Keratinocyte (primary cell): Measurements from ENCODE around the gene MDGA2. TPM values are rescaled to one million over a fixed set of nuclear protein-coding genes. Genes with fewer than 3 reads are reported as not detected.

Experiments used
- DNase-seq: peaks from one replicate; pipeline ENCODE4 v3.0.0-alpha.2; 2011; ENCODE audit warnings: low read depth, missing footprints, low spot score
- FAIRE-seq: peaks from 2 replicates; lab custom pipeline; 2011; peaks lifted over from hg19 to GRCh38; lab: Jason Lieb, UNC
- H2AFZ ChIP-seq: 2 replicates; pipeline ENCODE4 v1.6.0; 2012; ENCODE audit warnings: low read length, control low read depth, inconsistent platforms; ENCODE audit not compliant: control insufficient read depth
- H3K27ac ChIP-seq: 2 replicates; pipeline ENCODE4 v1.5.1; 2011; ENCODE audit warnings: low read length; ENCODE audit not compliant: control insufficient read depth, insufficient read depth
- H3K27me3 ChIP-seq: 3 replicates; pipeline ENCODE4 v1.6.0; 2011; ENCODE audit warnings: low read length; ENCODE audit not compliant: control insufficient read depth, insufficient read depth; ENCODE audit errors: extremely low read depth
- H3K36me3 ChIP-seq, 2 experiments: 2 replicates in 1 of 2; 3 replicates in 1 of 2; pipeline ENCODE4 v1.5.1; 2011; ENCODE audit warnings: low read length in 2 of 2, mild to moderate bottlenecking in 1 of 2; ENCODE audit not compliant: control insufficient read depth in 2 of 2, insufficient read depth in 2 of 2; ENCODE audit errors: extremely low read depth in 1 of 2
- H3K4me1 ChIP-seq: 3 replicates; pipeline ENCODE4 v1.5.1; 2011; ENCODE audit warnings: low read length; ENCODE audit not compliant: control insufficient read depth, insufficient read depth; ENCODE audit errors: extremely low read depth
- H3K4me2 ChIP-seq: 3 replicates; pipeline ENCODE4 v1.6.0; 2011; ENCODE audit warnings: low read depth, low read length; ENCODE audit not compliant: control insufficient read depth, insufficient read depth; ENCODE audit errors: extremely low read depth
- H3K4me3 ChIP-seq, 3 experiments: fragments of 200-600 bp in 1 of 3; sonication (generic) in 1 of 3; 2 replicates in 2 of 3; 3 replicates in 1 of 3; pipeline ENCODE4 v1.5.1; 2011 to 2016; ENCODE audit warnings: low read length in 3 of 3, mild to moderate bottlenecking in 3 of 3, control low read depth in 2 of 3, inconsistent platforms in 1 of 3, low read depth in 1 of 3, mixed read lengths in 1 of 3, mixed run types in 1 of 3, moderate library complexity in 1 of 3; ENCODE audit not compliant: control insufficient read depth in 2 of 3, insufficient read depth in 2 of 3; ENCODE audit errors: extremely low read depth in 1 of 3
- H3K79me2 ChIP-seq: 2 replicates; pipeline ENCODE4 v1.6.0; 2012; ENCODE audit warnings: low read length; ENCODE audit not compliant: control insufficient read depth, insufficient read depth
- H3K9ac ChIP-seq: 3 replicates; pipeline ENCODE4 v1.6.0; 2011; ENCODE audit warnings: low read length; ENCODE audit not compliant: control insufficient read depth, insufficient read depth; ENCODE audit errors: extremely low read depth
- H3K9me1 ChIP-seq: 3 replicates; pipeline ENCODE4 v1.6.0; 2011; ENCODE audit warnings: low read length; ENCODE audit not compliant: control insufficient read depth, insufficient read depth; ENCODE audit errors: extremely low read depth
- H3K9me3 ChIP-seq: 2 replicates; pipeline ENCODE4 v1.5.1; 2012; ENCODE audit warnings: low read depth, low read length; ENCODE audit not compliant: control insufficient read depth
- H4K20me1 ChIP-seq: 3 replicates; pipeline ENCODE4 v1.6.0; 2011; ENCODE audit warnings: low read length; ENCODE audit not compliant: control insufficient read depth, insufficient read depth; ENCODE audit errors: extremely low read depth
- CTCF ChIP-seq, 3 experiments: IDR thresholded peaks in 1 of 3; conservative IDR thresholded peaks in 1 of 3; optimal IDR thresholded peaks in 1 of 3; 2 replicates in 2 of 3; 3 replicates in 1 of 3; pipeline versions ENCODE3 to v1.5.1; 2011; ENCODE audit warnings: low read length in 3 of 3, mild to moderate bottlenecking in 3 of 3, moderate library complexity in 2 of 3, control low read depth in 1 of 3, inconsistent platforms in 1 of 3; ENCODE audit not compliant: insufficient read depth in 2 of 3; ENCODE audit errors: extremely low read depth in 1 of 3
- EZH2 ChIP-seq: IDR thresholded peaks from one replicate; pipeline ENCODE4 v1.6.1; 2012; ENCODE audit warnings: inconsistent platforms, mild to moderate bottlenecking, low read length, moderate library complexity
- dilution Hi-C: fragments of 300-500 bp; cut with MboI; formaldehyde crosslinking; loops from one replicate; pipeline ENCODE4 v1.7.0; 2020; ENCODE audit warnings: low sequenced_read_pairs; ENCODE audit not compliant: extremely low pct_ligation_motif_present
- polyA plus RNA-seq, 5 experiments: library from polyadenylated mRNA; depleted of rRNA in 3 of 5; stranded (reverse) in 3 of 5; stranded (forward) in 1 of 5; unstranded in 1 of 5; fragments of >200 nt; gene quantifications; 1 replicate in 1 of 5; 2 replicates in 3 of 5; 3 replicates in 1 of 5; pipeline versions ENCODE4 v1.2.1 to v1.2.3, GENCODE V29; 2011 to 2012; ENCODE audit warnings: missing spikeins in 2 of 5, low read depth in 1 of 5, low replicate concordance in 1 of 5

Gene MDGA2
- polyA plus RNA-seq, 1 donor (not counting 4 experiments of a cell fraction or from before 2014, with no cell fraction given) = not detected

DNA sequence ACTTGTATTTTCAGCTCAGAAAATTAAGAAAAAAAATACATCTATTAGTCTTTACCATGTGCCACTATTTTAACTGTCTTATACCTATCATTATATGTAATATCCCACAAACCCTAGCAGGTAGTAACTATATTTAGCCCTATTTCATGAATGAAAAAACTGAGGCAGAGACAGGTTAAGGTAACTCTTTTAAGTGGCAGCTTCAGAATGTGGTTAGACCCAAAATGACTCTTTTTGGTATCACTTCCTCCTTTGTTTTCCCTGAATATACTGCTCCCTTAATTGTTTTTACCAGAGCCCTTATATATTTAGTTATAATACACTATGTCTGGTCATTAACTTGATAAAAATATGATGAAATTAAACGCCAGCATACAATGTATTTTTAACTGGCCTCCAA, 788.3 kb downstream of the MDGA2 start:
- H3K27me3 ChIP-seq = no peaks in the 10 kb centered on the region
- dilution Hi-C loops = no loop called here
- no peaks in the 10 kb centered on the region for H3K79me2 ChIP-seq
- H3K9me3 ChIP-seq = no peaks in the 10 kb centered on the region
- DNase-seq (no peak), FAIRE-seq (no peak)
- H3K4me1 ChIP-seq = no peaks in the 10 kb centered on the region
- H2AFZ ChIP-seq = no peak overlapping the region
- no peak for TF ChIP-seq CTCF (optimal IDR thresholded peaks at IDR 0.05 in 1 of 3, IDR thresholded peaks at IDR 0.05 in 1 of 3, conservative IDR thresholded peaks at IDR 0.05 in 1 of 3; ENCODE audit: extremely low read depth in 1 of 3, insufficient read depth in 2 of 3, low read length in 3 of 3)
- TF ChIP-seq EZH2 = no peak
- H3K4me2 ChIP-seq = no peak overlapping the region
- no peak overlapping the region for H3K4me3 ChIP-seq
- H3K36me3 ChIP-seq = no peaks in the 10 kb centered on the region
- no peak overlapping the region for H3K27ac ChIP-seq
- no peak overlapping the region for H3K9ac ChIP-seq
- no peaks in the 10 kb centered on the region for H4K20me1 ChIP-seq
- H3K9me1 ChIP-seq = no peaks in the 10 kb centered on the region

GRCh38 chr14:46885566-46885965, 789.8 kb downstream of the MDGA2 start:
- Histone ChIP-seq H3K4me1 (no peaks in the 10 kb centered on the region), H3K27me3 (no peaks in the 10 kb centered on the region), H3K36me3 (no peaks in the 10 kb centered on the region), H3K4me3 (no peak overlapping the region), H3K4me2 (no peak overlapping the region), H3K9me3 (no peaks in the 10 kb centered on the region), H3K9me1 (no peaks in the 10 kb centered on the region), H4K20me1 (no peaks in the 10 kb centered on the region), H3K27ac (no peak overlapping the region), H2AFZ (no peak overlapping the region), H3K9ac (no peak overlapping the region), H3K79me2 (no peaks in the 10 kb centered on the region)
- dilution Hi-C loops = no loop called here
- DNase-seq (no peak), FAIRE-seq (no peak)
- TF ChIP-seq CTCF (optimal IDR thresholded peaks at IDR 0.05 in 1 of 3, IDR thresholded peaks at IDR 0.05 in 1 of 3, conservative IDR thresholded peaks at IDR 0.05 in 1 of 3; ENCODE audit: extremely low read depth in 1 of 3, insufficient read depth in 2 of 3, low read length in 3 of 3) (no peak), EZH2 (no peak)
